GM19035 (cell line): Measurements from ENCODE around the gene NUP153.

Experiments
- ATAC-seq: cut with Tn5 transposase; IDR thresholded peaks from one replicate; pipeline ENCODE4 v1.9.1; 2021; ENCODE audit not compliant: unreplicated experiment

NUP153 gene

DNA sequence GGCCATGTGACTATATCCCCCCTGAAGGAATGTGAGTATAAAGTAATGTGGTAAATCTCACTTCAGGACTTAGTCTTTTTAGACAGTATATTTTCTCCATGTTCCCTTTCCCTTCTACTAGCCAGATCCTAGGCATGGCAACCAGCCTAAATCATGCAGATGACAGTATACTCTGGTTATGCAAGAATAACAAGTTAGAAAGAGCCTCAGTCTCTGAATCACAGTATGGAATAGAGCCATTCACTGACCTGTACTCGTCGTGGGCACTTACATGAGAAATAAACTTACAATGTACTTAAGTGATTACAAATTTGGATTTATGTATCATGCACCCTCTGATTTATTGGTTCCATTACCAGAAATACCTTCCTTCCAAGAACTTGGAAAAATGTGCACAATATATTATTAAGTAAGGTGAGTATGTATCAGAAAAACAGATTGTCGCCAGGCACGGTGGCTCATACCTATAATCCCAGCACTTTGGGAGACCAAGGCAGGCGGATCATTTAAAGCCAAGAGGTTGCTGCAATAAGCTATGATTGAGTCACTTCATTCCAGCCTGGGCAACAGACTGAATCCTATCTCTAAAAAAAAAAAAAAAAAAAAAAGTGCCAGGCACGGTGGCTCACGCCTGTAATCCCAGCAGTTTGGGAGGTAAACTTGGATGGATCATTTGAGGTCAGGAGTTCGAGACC, 131.7 kb downstream of the NUP153 start:
- ATAC-seq: no peak

- no peak for ATAC-seq
Observed at GRCh38 chr6:17565399-17565798, 141.3 kb downstream of the NUP153 start.
